ENCODE results near the gene IFFO2. TPM values are rescaled to one million over a fixed set of nuclear protein-coding genes. Genes with fewer than 3 reads are reported as not detected.

IFFO2 gene
- total and polyA plus RNA-seq, 12 donors: 5.9 to 23.4 (median 15.8) TPM

DNA sequence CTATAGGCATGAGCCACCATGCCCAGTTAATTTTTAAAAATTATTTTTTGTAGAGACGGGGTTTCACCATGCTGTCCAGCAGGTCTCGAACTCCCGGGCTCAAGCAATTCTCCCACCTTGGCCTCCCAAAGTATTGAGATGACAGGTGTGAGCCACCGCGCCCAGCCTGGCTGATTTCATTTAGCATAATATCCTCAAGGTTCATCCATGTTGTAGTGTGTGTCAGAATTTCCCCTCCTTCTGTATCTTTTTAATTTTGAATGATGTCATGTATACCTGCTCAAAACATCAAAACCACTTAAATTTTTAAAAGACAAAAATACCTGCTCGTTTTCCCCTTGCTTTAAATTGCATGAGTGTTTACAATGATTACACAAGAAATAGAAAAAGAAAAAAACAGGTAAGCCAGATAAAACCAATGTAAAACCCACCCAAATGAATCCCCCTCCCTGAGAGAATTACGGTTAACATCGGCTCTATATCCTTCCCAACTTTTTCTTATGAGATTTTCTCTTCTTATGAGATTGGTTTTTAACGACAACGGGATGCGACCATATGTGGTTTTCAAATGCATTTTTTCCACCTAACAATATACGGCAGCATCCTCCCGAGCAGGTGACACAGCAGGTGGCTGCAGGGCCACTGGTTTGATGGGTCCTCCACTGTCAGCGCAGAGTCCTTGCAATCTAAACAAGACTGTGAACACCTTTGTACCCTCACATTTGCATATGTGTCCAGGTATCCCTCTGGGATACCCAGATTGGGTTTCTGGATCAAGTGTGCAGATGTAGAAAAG is 22.1 kb downstream of the IFFO2 start:
- Histone ChIP-seq H3K4me1 (replicated peaks in 1 of 2) (peaks cover 0 to 36% of the 10 kb centered on the region in 2 donors), H3K4me3 (no peak overlapping the region), H3K9me3 (replicated peaks in 1 of 3) (no peaks in the 10 kb centered on the region), H3K27ac (no peak overlapping the region), H3K27me3 (no peaks in the 10 kb centered on the region), H3K36me3 (replicated peaks in 1 of 2) (no peaks in the 10 kb centered on the region)
- WGBS, 4 donors: 79 to 92% (median 86%) methylated on average over 14 of the region's 14 CpGs
- intact Hi-C loops (cut with DNase I): no loop called here
- no peak for DNase-seq
- TF ChIP-seq POLR2A (IDR thresholded peaks at IDR 0.05): no peak
- TF ChIP-seq, protein P1, sequence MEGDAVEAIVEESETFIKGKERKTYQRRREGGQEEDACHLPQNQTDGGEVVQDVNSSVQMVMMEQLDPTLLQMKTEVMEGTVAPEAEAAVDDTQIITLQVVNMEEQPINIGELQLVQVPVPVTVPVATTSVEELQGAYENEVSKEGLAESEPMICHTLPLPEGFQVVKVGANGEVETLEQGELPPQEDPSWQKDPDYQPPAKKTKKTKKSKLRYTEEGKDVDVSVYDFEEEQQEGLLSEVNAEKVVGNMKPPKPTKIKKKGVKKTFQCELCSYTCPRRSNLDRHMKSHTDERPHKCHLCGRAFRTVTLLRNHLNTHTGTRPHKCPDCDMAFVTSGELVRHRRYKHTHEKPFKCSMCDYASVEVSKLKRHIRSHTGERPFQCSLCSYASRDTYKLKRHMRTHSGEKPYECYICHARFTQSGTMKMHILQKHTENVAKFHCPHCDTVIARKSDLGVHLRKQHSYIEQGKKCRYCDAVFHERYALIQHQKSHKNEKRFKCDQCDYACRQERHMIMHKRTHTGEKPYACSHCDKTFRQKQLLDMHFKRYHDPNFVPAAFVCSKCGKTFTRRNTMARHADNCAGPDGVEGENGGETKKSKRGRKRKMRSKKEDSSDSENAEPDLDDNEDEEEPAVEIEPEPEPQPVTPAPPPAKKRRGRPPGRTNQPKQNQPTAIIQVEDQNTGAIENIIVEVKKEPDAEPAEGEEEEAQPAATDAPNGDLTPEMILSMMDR (IDR thresholded peaks at IDR 0.05): no peak

DNA sequence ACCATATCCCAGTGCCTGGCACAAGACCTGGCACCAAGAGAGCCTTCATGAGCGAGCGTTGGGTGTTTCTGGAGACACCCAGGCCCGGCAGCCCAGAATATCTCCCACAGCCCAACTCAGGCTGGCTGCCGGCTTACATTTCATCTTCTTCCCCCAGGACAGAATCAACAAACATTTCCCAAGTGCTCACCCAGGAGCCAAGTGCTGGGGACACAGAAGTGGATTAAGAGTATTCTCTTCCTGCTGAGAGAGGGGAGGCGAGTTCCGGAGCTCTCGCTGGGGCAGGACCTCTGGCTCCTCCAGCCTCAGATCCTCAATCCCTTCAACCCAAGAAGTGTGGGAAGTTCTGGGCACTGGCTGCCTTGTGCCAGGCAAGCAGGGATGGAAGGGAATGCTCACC is 23.6 kb downstream of the IFFO2 start:
- intact Hi-C loops (cut with DNase I): no loop called here
- H3K4me1 ChIP-seq (replicated peaks in 1 of 2): peaks cover 0 to 22% of the 10 kb centered on the region in 2 donors
- WGBS, 4 donors: 53 to 80% (median 72%) methylated on average over 5 to 7 of the region's 7 CpGs
- H3K36me3 ChIP-seq (replicated peaks in 1 of 2): no peaks in the 10 kb centered on the region
- H3K9me3 ChIP-seq (replicated peaks in 1 of 3): no peaks in the 10 kb centered on the region
- no peak for TF ChIP-seq POLR2A (IDR thresholded peaks at IDR 0.05)
- TF ChIP-seq, protein P1 (IDR thresholded peaks at IDR 0.05): no peak
- no peak for DNase-seq
- no peaks in the 10 kb centered on the region for H3K27me3 ChIP-seq
- peak overlapping the region in 2 of 5 donors; percentile 22 to 38 for H3K27ac ChIP-seq
- no peak overlapping the region for H3K4me3 ChIP-seq

DNA sequence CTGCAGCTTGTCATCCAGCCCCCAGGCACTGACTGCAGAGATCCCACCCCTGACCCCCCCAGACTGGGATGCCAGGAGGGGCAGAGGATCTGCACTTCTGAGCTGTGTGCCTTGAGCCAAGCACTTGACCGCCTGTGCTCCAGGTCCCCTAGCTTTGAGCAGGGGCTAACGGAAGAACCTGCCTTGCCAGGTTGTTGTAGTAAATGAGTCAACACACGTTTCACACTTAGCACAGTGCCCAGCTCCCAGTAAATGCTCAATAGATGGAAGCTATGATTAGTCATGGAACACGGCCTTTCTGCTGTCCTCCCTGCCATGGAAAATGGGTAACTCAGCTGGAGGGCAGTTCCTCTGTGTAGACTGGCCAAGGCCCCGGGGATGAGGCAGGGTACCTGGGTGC is 24.1 kb downstream of the IFFO2 start:
- intact Hi-C loops (cut with DNase I): no loop called here
- Histone ChIP-seq H3K4me1 (replicated peaks in 1 of 2) (peaks cover under 1 to 26% of the 10 kb centered on the region in 2 donors), H3K27ac (peak overlapping the region in 2 of 5 donors; percentile 22 to 38), H3K27me3 (no peaks in the 10 kb centered on the region), H3K9me3 (replicated peaks in 1 of 3) (no peaks in the 10 kb centered on the region), H3K4me3 (no peak overlapping the region), H3K36me3 (replicated peaks in 1 of 2) (no peaks in the 10 kb centered on the region)
- WGBS, 4 donors: 46 to 82% (median 49%) methylated on average over 5 of the region's 5 CpGs
- peak in 3 of 7 donors; percentile 31 to 54 (median 44) for DNase-seq
- TF ChIP-seq POLR2A (IDR thresholded peaks at IDR 0.05): no peak
- TF ChIP-seq, protein P1 (IDR thresholded peaks at IDR 0.05): no peak

DNA sequence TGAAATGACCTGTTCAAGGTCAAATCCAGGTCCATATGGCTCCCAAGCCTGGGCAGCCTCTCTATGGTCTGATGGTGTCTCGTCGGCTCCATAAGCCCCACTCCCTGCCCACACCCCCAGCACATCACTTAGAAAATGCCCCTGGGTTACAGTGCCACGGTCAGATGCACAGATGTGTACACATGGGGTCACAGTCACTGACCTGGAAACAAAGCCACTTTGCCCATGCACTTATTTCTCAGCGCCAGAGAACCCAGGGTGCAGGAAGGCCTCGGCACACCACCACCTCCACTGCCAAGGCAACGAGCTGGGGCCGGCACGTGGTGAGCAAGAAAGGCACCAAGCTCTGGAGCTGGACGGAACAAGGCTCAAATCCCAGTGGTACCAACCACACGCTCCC is 24.7 kb downstream of the IFFO2 start:
- no peak overlapping the region for H3K27ac ChIP-seq
- H3K27me3 ChIP-seq: no peaks in the 10 kb centered on the region
- WGBS, 4 donors: 80 to 100% (median 83%) methylated on average over 2 to 10 of the region's 10 CpGs
- no peaks in the 10 kb centered on the region for H3K36me3 ChIP-seq (replicated peaks in 1 of 2)
- no peak for DNase-seq
- H3K4me3 ChIP-seq: no peak overlapping the region
- intact Hi-C loops (cut with DNase I): no loop called here
- H3K4me1 ChIP-seq (replicated peaks in 1 of 2): peaks cover 7 to 27% of the 10 kb centered on the region in 2 donors
- no peaks in the 10 kb centered on the region for H3K9me3 ChIP-seq (replicated peaks in 1 of 3)
- TF ChIP-seq, protein P1 (IDR thresholded peaks at IDR 0.05): no peak
- TF ChIP-seq POLR2A (IDR thresholded peaks at IDR 0.05): no peak
